Choroid plexus epithelial cell (primary cell): ENCODE data around the gene EQTN.

Source experiments
- DNase-seq: peaks from one replicate; pipeline ENCODE4 v3.0.0-alpha.2; 2010; ENCODE audit warnings: low read depth
- H3K4me3 ChIP-seq: 2 replicates; pipeline ENCODE4 v1.5.1; 2011; ENCODE audit warnings: low read depth, mild to moderate bottlenecking, control low read depth, low read length, moderate library complexity
- TF ChIP-seq, protein P1 (sequence below): conservative IDR thresholded peaks from 2 replicates; pipeline ENCODE4 v1.5.1; 2011; ENCODE audit warnings: low read depth, mild to moderate bottlenecking, control low read depth, inconsistent platforms, low read length, moderate library complexity

EQTN gene

DNA sequence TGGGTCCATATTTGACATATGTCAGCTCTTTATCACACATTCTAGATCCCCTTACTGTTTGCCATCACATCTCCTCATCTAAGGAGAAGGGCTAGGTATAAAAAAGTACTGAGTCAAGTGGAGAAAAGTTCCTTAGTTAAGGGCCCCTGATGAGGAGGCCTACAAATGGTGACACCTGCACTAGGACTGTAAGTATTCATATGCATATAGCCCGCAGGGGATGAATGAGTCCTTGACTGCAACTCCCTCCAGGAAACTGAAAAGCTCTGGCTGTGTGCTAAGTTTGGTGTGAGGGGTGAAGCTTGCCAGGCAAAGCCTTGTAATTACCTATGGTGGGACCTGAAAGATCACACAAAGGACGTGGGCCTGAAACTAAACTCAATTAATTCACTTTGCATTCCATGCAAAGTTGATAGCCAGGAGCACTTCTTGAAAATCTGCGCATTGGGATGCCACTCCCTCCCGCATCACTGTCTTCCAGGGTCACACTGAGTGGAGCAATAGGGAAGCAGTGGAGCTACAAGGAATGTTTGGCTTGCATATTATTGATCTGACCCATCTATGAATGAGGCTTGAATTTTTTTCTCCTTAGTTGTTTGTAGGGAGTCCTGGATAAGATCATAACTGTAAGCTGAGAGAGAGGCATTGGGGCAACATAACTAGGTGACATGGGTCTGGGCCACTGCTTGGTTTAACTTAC lies 11.9 kb upstream of the EQTN start:
- TF ChIP-seq, protein P1, sequence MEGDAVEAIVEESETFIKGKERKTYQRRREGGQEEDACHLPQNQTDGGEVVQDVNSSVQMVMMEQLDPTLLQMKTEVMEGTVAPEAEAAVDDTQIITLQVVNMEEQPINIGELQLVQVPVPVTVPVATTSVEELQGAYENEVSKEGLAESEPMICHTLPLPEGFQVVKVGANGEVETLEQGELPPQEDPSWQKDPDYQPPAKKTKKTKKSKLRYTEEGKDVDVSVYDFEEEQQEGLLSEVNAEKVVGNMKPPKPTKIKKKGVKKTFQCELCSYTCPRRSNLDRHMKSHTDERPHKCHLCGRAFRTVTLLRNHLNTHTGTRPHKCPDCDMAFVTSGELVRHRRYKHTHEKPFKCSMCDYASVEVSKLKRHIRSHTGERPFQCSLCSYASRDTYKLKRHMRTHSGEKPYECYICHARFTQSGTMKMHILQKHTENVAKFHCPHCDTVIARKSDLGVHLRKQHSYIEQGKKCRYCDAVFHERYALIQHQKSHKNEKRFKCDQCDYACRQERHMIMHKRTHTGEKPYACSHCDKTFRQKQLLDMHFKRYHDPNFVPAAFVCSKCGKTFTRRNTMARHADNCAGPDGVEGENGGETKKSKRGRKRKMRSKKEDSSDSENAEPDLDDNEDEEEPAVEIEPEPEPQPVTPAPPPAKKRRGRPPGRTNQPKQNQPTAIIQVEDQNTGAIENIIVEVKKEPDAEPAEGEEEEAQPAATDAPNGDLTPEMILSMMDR = no peak
- no peak overlapping the region for H3K4me3 ChIP-seq
- DNase-seq = no peak

DNA sequence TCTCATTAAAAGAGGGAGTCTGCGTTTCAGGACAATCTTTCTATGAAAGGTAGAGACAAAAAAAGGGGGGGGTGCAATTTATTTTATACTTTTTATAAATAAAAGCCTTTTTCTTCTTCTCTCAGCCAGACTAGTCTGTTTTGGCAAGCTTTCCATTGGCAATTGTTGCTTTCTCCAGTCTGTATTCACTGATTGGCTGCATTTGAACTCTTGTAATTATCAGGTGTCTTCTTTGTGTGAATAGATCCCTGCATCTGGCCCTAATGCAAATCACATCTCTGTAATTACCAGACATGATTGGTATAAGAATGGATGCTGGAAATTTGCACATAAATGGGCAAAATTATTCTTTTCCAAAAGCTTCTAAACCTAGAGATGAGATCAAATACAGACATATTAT lies 7.6 kb upstream of the EQTN start:
- DNase-seq = no peak
- TF ChIP-seq, protein P1 = no peak
- no peak overlapping the region for H3K4me3 ChIP-seq

DNA sequence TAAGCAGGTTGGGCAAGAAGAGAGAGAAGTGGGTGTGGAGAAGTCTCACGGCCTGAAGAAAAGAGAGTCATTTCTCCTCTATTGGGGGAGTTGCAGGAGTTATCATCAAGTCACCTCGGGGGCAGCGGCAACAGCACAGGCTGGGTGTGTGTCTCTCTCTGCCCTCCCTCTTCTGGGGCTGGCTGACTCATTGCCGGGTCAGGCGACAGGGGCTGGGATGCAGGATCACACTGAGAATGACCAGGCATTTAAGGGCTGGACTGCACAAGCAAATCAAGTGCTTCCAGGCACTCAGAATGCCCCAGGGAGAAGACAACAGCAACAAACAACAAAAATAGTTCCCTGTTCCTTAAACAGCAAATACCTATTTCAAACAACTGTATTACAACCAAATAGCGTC lies 6.3 kb upstream of the EQTN start:
- TF ChIP-seq, protein P1 = no peak
- DNase-seq = peak; percentile 18
- no peak overlapping the region for H3K4me3 ChIP-seq

DNA sequence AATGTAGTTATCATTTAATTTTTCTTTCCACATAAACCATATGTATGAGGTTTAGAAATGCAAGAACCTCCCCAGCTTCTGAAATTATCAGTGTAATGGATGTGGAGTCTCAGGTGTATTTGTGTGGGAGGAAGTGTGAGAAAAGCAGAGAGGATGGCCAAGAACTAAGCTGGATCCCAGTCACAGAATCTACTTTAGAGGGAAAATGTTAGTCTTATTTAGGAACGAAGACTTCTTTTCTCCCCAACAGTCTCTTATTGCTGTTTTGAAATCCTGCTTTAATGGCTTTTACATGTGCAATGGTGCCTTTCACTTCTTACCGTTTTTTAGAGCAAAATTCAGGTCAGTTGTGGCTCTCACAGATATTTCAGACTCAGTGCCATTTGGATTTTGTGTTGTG lies 3.0 kb downstream of the EQTN start:
- no peak overlapping the region for H3K4me3 ChIP-seq
- TF ChIP-seq, protein P1 = no peak
- DNase-seq = no peak

DNA sequence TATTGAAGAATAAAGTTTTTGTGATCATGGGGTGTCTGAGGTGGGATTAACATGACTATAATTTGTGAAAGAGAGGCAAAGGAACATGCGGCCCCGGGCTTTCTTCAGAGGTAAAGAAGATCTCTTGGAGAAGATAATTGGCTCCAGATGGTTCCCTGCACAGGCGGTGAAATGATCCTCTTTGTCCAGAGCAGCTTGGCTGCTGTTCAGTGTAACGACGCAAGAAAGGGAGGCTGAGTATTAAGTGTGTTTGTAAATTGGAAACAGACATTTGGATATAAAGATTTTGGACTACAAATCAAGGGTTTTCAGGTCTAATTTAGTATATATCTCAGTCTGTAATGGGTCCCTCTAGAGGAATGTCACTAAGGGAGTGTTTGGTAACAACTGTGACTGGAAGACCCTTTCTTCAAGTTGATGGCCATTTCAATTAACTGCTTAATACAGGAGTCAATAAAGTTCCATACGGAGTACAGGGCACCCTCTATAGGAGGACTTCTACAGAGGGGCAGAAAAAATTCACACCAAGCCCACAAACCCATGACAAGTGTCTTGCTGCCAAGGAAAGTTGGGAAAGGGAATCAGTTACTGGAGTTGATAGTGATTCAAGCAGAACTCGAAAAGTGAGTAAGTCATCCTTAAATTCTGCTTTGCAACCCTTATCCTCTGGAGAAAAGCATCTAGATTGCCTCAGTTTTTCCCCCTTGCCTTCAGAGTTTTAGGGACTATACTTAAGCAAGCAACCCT lies 4.1 kb downstream of the EQTN start:
- TF ChIP-seq, protein P1 = no peak
- H3K4me3 ChIP-seq = no peak overlapping the region
- DNase-seq = peak; percentile 9

DNA sequence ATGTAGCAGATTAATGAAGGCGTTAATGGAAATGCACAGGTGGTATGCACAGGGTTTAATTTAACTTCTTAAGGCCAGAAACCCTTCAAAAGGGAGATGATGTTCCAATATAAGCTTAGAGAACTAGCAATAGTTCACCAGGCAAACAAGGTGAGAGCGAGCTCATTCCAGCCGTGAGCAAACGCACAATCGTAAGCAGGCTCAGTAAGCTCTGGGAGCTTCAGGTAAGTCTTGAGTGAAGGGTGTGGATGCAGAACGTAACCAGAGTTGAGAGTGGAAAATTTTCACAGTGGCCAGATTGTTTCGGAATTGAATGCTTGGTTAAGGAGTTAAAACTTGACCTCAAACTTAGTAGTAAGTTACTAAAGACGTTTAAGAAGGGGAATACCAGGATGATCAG lies 5.7 kb downstream of the EQTN start:
- TF ChIP-seq, protein P1 = no peak
- no peak overlapping the region for H3K4me3 ChIP-seq
- no peak for DNase-seq

DNA sequence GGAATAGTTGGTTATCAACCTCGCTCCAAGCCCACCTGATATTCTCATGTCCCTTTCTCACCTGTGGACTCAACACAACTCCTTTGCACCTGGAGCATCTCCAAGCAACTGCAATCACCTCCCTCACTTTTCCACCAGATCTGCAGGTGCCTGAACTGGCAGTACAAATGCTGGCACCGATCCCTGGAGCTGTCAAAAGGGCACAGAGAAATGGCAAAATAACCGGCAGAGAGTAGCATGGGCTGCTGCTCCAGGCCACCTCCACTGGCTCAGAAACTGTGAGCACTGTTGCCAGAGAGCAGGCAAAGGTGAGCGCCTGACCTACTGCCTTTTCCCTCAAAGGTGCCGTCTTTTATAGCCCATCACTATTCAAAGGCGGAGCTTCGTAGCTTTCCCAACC lies 14.7 kb downstream of the EQTN start:
- no peak overlapping the region for H3K4me3 ChIP-seq
- no peak for DNase-seq
- TF ChIP-seq, protein P1 = no peak
